Colonic mucosa (tissue), 4 donors: Measurements from ENCODE around the gene MEAF6. TPM values are rescaled to one million over a fixed set of nuclear protein-coding genes. Genes with fewer than 3 reads are reported as not detected.
A peak's percentile ranks its signal among the peaks of the same experiment; 100 is the strongest.

Experiments
- DNase-seq: peaks from one replicate; pipeline ENCODE4 v3.0.0-alpha.2; 2020
- H3K27ac ChIP-seq: fragments of 200-600 bp; one replicate; pipeline ENCODE4 v1.8.0; 2021
- H3K27me3 ChIP-seq: fragments of 200-600 bp; one replicate; pipeline ENCODE4 v1.8.0; 2021
- H3K36me3 ChIP-seq: fragments of 200-600 bp; one replicate; pipeline ENCODE4 v1.8.0; 2021
- H3K4me1 ChIP-seq: fragments of 200-600 bp; one replicate; pipeline ENCODE4 v1.8.0; 2021; ENCODE audit warnings: mild to moderate bottlenecking
- H3K4me3 ChIP-seq: fragments of 200-600 bp; one replicate; pipeline ENCODE4 v1.8.0; 2021
- H3K9ac ChIP-seq, 2 donors: one replicate each; pipeline ENCODE4 v1.7.0; 2013; ENCODE audit warnings: control low read depth in 2 of 2, low read depth in 2 of 2, low read length in 2 of 2
- H3K9me3 ChIP-seq: fragments of 200-600 bp; one replicate; pipeline ENCODE4 v1.8.0; 2021
- CTCF ChIP-seq: fragments of 200-600 bp; IDR thresholded peaks from one replicate; pipeline ENCODE4 v1.8.0; 2022; ENCODE audit warnings: antibody characterized with exemption, mild to moderate bottlenecking
- intact Hi-C: fragments of 100-400 bp; cut with DNase I; formaldehyde crosslinking; loops from one replicate; pipeline ENCODE4 v1.14.1; 2022
- total RNA-seq, 2 donors: library from RNA; stranded (reverse); fragmentation: NEBNext Ultra II Directional in 1 of 2; extraction: Animal tissue kit (Norgen Biotek cat#: 25700) in 1 of 2; gene quantifications; one replicate each; pipeline ENCODE4 v1.2.1, GENCODE V29; 2021
- donor health status: healthy.
- donor health status: DM: no; HTN: no; CAD: no.
- donor health status: DM: no; HTN: no; CAD: no.

Gene MEAF6
- total RNA-seq, 2 donors from 2014 or later = 32.9 to 40.6 TPM

- peaks cover 16% of the 10 kb centered on the region for H3K4me1 ChIP-seq
- intact Hi-C loops = no loop called here
- no peaks in the 10 kb centered on the region for H3K27me3 ChIP-seq
- no peaks in the 10 kb centered on the region for H3K9me3 ChIP-seq
- peak overlapping the region in 1 of 2 donors; percentile 70 for H3K9ac ChIP-seq
- no peak for TF ChIP-seq CTCF
- no peaks in the 10 kb centered on the region for H3K36me3 ChIP-seq
- DNase-seq = no peak
- H3K27ac ChIP-seq = peak overlapping the region; percentile 94
- no peak overlapping the region for H3K4me3 ChIP-seq
Measured at GRCh38 chr1:37472281-37472680, 42.3 kb downstream of the MEAF6 start.

GRCh38 chr1:37471345-37472231 is 43.0 kb downstream of the MEAF6 start:
- peak overlapping the region; percentile 94 for H3K27ac ChIP-seq
- H3K36me3 ChIP-seq = no peaks in the 10 kb centered on the region
- peak; percentile 83 for DNase-seq
- H3K9me3 ChIP-seq = no peaks in the 10 kb centered on the region
- intact Hi-C loops = no loop called here
- peaks cover 16% of the 10 kb centered on the region for H3K4me1 ChIP-seq
- no peak for TF ChIP-seq CTCF
- H3K9ac ChIP-seq = peak overlapping the region; percentile 64 to 70
- no peak overlapping the region for H3K4me3 ChIP-seq
- H3K27me3 ChIP-seq = no peaks in the 10 kb centered on the region

- no peak overlapping the region for H3K9ac ChIP-seq
- no peaks in the 10 kb centered on the region for H3K27me3 ChIP-seq
- no peak overlapping the region for H3K4me3 ChIP-seq
- H3K4me1 ChIP-seq = peaks cover 16% of the 10 kb centered on the region
- no peak for TF ChIP-seq CTCF
- no peaks in the 10 kb centered on the region for H3K9me3 ChIP-seq
- intact Hi-C loops = no loop called here
- no peak for DNase-seq
- H3K36me3 ChIP-seq = no peaks in the 10 kb centered on the region
- no peak overlapping the region for H3K27ac ChIP-seq
Measured at GRCh38 chr1:37469386-37469785, 45.2 kb downstream of the MEAF6 start.

- intact Hi-C loops = no loop called here
- DNase-seq = no peak
- no peak overlapping the region for H3K27ac ChIP-seq
- H3K9ac ChIP-seq = no peak overlapping the region
- H3K36me3 ChIP-seq = no peaks in the 10 kb centered on the region
- H3K9me3 ChIP-seq = no peaks in the 10 kb centered on the region
- H3K4me1 ChIP-seq = peaks cover 16% of the 10 kb centered on the region
- no peaks in the 10 kb centered on the region for H3K27me3 ChIP-seq
- TF ChIP-seq CTCF = no peak
- H3K4me3 ChIP-seq = no peak overlapping the region
Measured at GRCh38 chr1:37468037-37468436, 46.5 kb downstream of the MEAF6 start.

GRCh38 chr1:37465593-37466517 is 48.7 kb downstream of the MEAF6 start:
- no peak overlapping the region for H3K9ac ChIP-seq
- intact Hi-C loops = no loop called here
- DNase-seq = no peak
- no peaks in the 10 kb centered on the region for H3K4me1 ChIP-seq
- no peak overlapping the region for H3K4me3 ChIP-seq
- TF ChIP-seq CTCF = no peak
- H3K27ac ChIP-seq = no peak overlapping the region
- H3K36me3 ChIP-seq = no peaks in the 10 kb centered on the region
- no peaks in the 10 kb centered on the region for H3K9me3 ChIP-seq
- H3K27me3 ChIP-seq = no peaks in the 10 kb centered on the region
